Muscle layer of duodenum (tissue), 2 donors: ENCODE data around the gene MMD.
"Not testable (repeated sequence)": the region's sequence is repeated elsewhere in the genome, so short reads cannot be mapped to it uniquely, and the experiment has no call there.

ENCODE experiments used
- H3K27ac ChIP-seq: one replicate; pipeline ENCODE4 v1.7.0; 2013; ENCODE audit warnings: mild to moderate bottlenecking, low read length
- H3K27me3 ChIP-seq: one replicate; pipeline ENCODE4 v1.7.0; 2013; ENCODE audit warnings: low read depth, mild to moderate bottlenecking, control low read depth, low read length
- H3K36me3 ChIP-seq, 2 donors: one replicate each; pipeline ENCODE4 v1.7.0; 2013; ENCODE audit warnings: low read length in 2 of 2, control low read depth in 1 of 2, mild to moderate bottlenecking in 1 of 2; ENCODE audit not compliant: insufficient read depth in 2 of 2, control insufficient read depth in 1 of 2
- H3K4me1 ChIP-seq, 2 donors: one replicate each; pipeline ENCODE4 v1.7.0; 2013; ENCODE audit warnings: low read length in 2 of 2, mild to moderate bottlenecking in 2 of 2, control low read depth in 1 of 2, moderate library complexity in 1 of 2; ENCODE audit not compliant: insufficient read depth in 2 of 2, control insufficient read depth in 1 of 2
- H3K4me3 ChIP-seq, 2 donors: one replicate each; pipeline ENCODE4 v1.7.0; 2013; ENCODE audit warnings: low read length in 2 of 2, low read depth in 1 of 2, mild to moderate bottlenecking in 1 of 2
- H3K9me3 ChIP-seq, 2 donors: one replicate each; pipeline ENCODE4 v1.7.0; 2013; ENCODE audit warnings: low read length in 2 of 2, control low read depth in 1 of 2, mild to moderate bottlenecking in 1 of 2; ENCODE audit not compliant: control insufficient read depth in 1 of 2
- donor health status: healthy.

The MMD gene

GRCh38 chr17:55407641-55408566 is 13.7 kb downstream of the MMD start:
- Histone ChIP-seq H3K27ac (no peak overlapping the region), H3K4me1 (no peaks in the 10 kb centered on the region), H3K27me3 (no peaks in the 10 kb centered on the region), H3K4me3 (no peak overlapping the region), H3K9me3 (no peaks in the 10 kb centered on the region), H3K36me3 (peaks cover 40 to 60% of the 10 kb centered on the region in 2 donors)

DNA sequence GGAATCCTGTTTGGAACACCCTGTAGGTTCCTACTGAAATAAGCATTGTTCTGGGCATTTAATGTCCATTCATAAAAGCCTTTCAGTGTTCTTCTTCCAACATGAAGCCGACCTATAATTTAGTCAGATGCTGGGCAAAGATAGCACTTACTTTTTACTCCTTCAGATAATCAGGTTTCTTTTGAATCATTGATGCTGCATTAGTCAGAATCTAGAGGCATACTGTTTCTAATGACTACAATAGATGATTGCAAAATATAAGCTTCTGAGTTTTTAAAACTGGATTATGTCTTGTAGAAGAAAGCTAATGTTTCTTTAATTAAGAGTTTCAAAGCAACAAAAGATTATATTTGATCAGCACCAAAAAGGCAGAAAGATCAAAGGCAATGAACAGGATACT is 16.0 kb downstream of the MMD start:
- Histone ChIP-seq H3K36me3 (peaks cover 32 to 70% of the 10 kb centered on the region in 2 donors), H3K27ac (no peak overlapping the region), H3K4me3 (no peak overlapping the region), H3K4me1 (no peaks in the 10 kb centered on the region), H3K9me3 (no peaks in the 10 kb centered on the region), H3K27me3 (no peaks in the 10 kb centered on the region)

DNA sequence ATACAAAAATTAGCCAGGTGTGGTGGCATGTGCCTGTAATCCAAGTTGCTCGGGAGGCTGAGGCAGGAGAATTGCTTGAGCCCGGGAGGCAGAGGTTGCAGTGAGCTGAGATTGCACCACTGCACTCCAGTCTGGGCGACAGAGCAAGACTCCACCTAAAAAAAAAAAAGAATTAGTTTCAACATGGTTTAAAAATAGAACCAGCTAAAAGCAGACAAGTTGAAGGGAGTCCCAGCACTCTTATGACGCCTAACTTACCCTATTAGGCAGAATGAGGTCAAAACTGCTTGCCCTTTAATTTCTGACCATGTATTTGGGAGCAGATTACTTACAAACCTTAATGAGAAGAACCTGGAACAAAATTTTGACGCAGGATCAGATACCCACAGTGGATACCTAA is 17.4 kb downstream of the MMD start:
- H3K27ac ChIP-seq, H3K27me3 ChIP-seq, H3K9me3 ChIP-seq, H3K4me1 ChIP-seq, H3K4me3 ChIP-seq: not testable (repeated sequence)
- H3K36me3 ChIP-seq: peaks cover 18 to 63% of the 10 kb centered on the region in 2 donors

DNA sequence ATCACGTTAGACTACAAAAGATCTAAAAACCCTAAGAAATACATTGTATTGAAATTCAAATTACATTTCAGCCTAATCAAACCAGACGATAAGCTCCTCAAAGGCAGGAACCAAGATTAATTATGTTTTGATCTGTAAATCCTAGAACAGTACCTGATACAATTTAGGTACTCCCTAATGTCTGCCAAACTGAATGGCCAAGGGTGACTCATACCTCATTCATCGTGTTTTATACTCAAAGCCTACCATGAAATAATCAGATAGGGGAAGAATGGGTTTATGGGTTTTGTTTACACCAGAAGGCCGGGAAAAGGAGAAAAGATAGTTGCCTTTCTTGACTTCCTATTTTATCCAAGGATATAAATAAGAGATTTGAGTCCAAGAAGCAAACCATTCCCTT is 19.3 kb downstream of the MMD start:
- no peak overlapping the region for H3K27ac ChIP-seq

DNA sequence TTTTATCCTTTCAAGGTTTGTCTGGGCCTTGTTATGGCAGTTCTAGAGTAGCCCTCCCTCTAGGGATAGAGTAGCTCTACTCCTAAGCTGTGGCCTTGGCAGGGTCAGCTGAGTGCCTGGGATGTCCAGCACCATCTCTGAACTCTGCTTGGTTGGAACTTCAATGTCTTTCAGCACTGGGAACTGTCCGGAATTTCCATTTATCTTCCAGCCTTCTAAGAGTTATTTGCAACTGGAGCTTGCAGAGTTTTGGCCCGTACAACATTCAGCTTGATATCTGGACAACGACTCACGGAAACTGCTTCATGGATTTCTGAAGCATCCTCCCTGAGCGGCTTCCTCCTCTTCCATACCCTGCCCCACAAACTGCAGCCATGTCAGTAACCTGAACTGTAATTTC is 22.9 kb downstream of the MMD start:
- Histone ChIP-seq H3K9me3 (no peaks in the 10 kb centered on the region), H3K27ac (no peak overlapping the region), H3K4me1 (peaks cover 4 to 7% of the 10 kb centered on the region in 2 donors), H3K36me3 (peaks cover 10 to 41% of the 10 kb centered on the region in 2 donors), H3K27me3 (no peaks in the 10 kb centered on the region), H3K4me3 (no peak overlapping the region)

More for the DNA sequence above, 19.3 kb downstream of the MMD start:
- Histone ChIP-seq H3K9me3 (no peaks in the 10 kb centered on the region), H3K4me3 (no peak overlapping the region), H3K36me3 (peaks cover 10 to 50% of the 10 kb centered on the region in 2 donors), H3K4me1 (peaks cover 0 to 7% of the 10 kb centered on the region in 2 donors), H3K27me3 (no peaks in the 10 kb centered on the region)

DNA sequence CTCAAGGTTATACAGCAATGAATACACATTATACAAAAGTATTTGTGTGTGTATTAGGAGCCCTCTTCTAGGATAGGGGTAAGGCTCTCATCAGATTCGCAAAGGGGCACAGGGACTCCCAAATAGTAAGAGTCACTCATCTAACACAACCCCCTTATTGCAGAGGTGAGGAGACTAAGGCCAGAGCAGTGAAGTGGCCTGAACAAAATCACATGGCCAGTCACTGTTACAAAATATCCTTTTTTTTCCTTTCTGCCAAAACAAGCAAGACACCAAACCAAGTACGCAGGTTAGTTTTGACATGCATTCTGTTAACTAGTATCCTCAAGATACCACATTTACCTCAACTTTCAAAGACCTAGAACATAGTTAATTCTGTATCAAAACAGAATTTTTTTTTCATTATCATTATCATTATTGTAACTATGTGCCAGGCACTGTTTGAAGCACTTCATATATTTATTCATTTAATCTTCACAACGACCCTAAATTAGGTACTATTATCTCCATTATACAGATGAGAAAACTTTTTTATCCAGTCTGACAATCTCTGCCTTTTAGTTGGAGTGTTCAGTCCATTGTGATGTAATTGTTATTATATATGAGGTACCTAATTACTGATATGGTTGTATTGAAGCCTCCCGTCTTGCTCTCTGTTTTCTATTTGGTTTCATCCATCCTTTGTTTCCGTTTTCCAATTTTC is 25.7 kb downstream of the MMD start:
- Histone ChIP-seq H3K4me1 (peaks cover 4 to 7% of the 10 kb centered on the region in 2 donors), H3K9me3 (no peaks in the 10 kb centered on the region), H3K36me3 (peaks cover 10 to 25% of the 10 kb centered on the region in 2 donors), H3K4me3 (no peak overlapping the region), H3K27me3 (no peaks in the 10 kb centered on the region), H3K27ac (no peak overlapping the region)

GRCh38 chr17:55394357-55395021 is 27.1 kb downstream of the MMD start:
- Histone ChIP-seq H3K27ac (no peak overlapping the region), H3K27me3 (no peaks in the 10 kb centered on the region), H3K4me1 (peaks cover 4 to 7% of the 10 kb centered on the region in 2 donors), H3K9me3 (no peaks in the 10 kb centered on the region), H3K4me3 (no peak overlapping the region), H3K36me3 (peaks cover 10 to 14% of the 10 kb centered on the region in 2 donors)

- H3K9me3 ChIP-seq: no peaks in the 10 kb centered on the region
- H3K36me3 ChIP-seq: peaks cover 10 to 11% of the 10 kb centered on the region in 2 donors
- H3K27ac ChIP-seq: no peak overlapping the region
- H3K4me3 ChIP-seq: no peak overlapping the region
- H3K27me3 ChIP-seq: no peaks in the 10 kb centered on the region
- peaks cover 0 to 4% of the 10 kb centered on the region in 2 donors for H3K4me1 ChIP-seq
These were observed 29.7 kb downstream of the MMD start for GRCh38 chr17:55391764-55392467.

DNA sequence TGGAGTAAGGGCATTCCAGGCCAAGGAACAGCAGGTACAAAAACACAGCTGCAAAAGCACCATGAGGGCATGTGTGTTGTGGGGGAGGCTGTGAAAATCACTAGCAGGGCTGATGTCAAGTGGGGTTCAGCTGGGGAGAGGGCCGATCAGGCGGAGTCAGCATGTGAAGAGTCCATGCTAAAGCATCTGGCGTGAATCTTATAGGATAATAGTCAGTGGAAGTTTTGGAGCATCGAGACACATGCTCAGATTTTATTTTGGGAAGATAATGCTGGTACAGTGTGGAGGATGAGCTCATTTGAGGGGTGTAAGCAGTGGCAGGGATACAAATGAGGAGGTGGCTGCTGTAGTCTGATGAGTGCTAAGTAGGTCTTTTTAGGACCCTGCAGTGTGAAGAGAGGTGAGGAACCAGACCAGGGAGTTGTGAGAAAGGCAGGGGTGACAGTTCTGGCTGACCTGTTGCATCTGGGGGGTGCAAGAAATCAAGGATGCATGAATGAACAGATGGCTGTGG is 30.3 kb downstream of the MMD start:
- H3K9me3 ChIP-seq: no peaks in the 10 kb centered on the region
- peaks cover 10 to 11% of the 10 kb centered on the region in 2 donors for H3K36me3 ChIP-seq
- peaks cover 0 to 4% of the 10 kb centered on the region in 2 donors for H3K4me1 ChIP-seq
- H3K27ac ChIP-seq: no peak overlapping the region
- H3K27me3 ChIP-seq: no peaks in the 10 kb centered on the region
- H3K4me3 ChIP-seq: no peak overlapping the region

DNA sequence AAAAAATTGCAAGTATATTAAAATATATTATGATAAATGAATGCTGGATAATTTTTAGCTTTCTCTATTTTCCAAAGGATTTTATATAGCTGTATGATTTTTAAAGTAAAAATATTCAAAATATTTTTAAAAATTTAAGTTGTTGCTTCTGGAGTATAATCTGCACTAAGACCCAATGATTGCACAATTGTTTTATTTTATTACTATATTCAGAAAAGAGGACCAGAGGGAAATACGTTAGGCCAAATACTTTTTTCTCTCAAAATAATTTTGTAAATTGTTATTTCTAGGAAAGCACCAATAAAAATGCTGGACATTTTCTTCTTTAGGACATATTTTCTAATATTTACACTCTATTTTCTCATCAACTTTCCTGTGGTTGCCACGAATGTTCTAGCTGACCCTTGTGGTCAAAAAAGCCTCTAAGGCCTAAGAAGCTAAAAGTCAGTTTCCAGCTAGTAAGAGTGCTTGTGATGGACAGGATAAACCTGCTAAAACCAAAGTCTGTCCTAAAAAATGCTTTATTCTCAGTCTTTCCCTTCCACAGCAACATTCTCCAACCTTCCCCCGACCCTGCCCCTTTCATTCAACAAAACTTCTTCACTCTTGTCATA is 31.2 kb downstream of the MMD start:
- Histone ChIP-seq H3K4me3 (no peak overlapping the region), H3K27ac (no peak overlapping the region), H3K4me1 (peaks cover 0 to 4% of the 10 kb centered on the region in 2 donors), H3K36me3 (peaks cover 10 to 11% of the 10 kb centered on the region in 2 donors), H3K9me3 (no peaks in the 10 kb centered on the region), H3K27me3 (no peaks in the 10 kb centered on the region)
